Upper lobe of left lung (tissue), 4 donors: ENCODE measurements around the gene GSN.

Source experiments
- EP300 ChIP-seq, 4 donors: sonication (generic); formaldehyde crosslinking; IDR thresholded peaks; one replicate each; pipeline ENCODE4 v1.5.1; 2017; ENCODE audit warnings: antibody characterized with exemption in 4 of 4, control low read depth in 2 of 4
- POLR2A ChIP-seq, 4 donors: fragments of 450-650 bp; IDR thresholded peaks; one replicate each; pipeline ENCODE4 v1.5.1; 2016 to 2017; ENCODE audit warnings: antibody characterized with exemption in 4 of 4, mild to moderate bottlenecking in 2 of 4
- POLR2AphosphoS5 ChIP-seq, 2 donors: sonication (generic); formaldehyde crosslinking; IDR thresholded peaks; one replicate each; pipeline ENCODE4 v1.5.1; 2017; ENCODE audit warnings: antibody characterized with exemption in 2 of 2
- TF ChIP-seq, protein P1 (sequence below), 6 experiments: fragments of 450-650 bp in 4 of 6; fragments of 200-600 bp in 2 of 6; sonication (generic) in 2 of 6; IDR thresholded peaks; one replicate each; pipeline ENCODE4 v1.5.1; 2016 to 2019; ENCODE audit warnings: antibody characterized with exemption in 6 of 6

DNA sequence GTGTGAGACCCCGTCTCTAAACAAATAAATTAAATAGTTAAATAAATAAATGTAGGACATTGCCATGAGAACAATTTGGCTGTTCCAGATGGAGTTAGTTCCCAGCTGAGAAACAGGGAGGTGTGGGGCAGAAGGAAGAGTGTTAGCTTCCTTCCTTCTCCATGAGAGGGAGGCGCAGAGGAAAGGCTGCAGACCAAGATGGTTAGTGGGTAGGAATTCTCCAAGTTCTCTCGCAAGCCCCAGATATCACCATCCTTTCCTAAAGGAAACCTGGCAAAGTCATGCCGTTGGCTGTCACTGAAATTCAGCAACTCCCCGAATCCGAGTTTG, 33.2 kb upstream of the GSN start:
- TF ChIP-seq, protein P1, sequence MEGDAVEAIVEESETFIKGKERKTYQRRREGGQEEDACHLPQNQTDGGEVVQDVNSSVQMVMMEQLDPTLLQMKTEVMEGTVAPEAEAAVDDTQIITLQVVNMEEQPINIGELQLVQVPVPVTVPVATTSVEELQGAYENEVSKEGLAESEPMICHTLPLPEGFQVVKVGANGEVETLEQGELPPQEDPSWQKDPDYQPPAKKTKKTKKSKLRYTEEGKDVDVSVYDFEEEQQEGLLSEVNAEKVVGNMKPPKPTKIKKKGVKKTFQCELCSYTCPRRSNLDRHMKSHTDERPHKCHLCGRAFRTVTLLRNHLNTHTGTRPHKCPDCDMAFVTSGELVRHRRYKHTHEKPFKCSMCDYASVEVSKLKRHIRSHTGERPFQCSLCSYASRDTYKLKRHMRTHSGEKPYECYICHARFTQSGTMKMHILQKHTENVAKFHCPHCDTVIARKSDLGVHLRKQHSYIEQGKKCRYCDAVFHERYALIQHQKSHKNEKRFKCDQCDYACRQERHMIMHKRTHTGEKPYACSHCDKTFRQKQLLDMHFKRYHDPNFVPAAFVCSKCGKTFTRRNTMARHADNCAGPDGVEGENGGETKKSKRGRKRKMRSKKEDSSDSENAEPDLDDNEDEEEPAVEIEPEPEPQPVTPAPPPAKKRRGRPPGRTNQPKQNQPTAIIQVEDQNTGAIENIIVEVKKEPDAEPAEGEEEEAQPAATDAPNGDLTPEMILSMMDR (IDR thresholded peaks at IDR 0.05), result no peak
- TF ChIP-seq POLR2AphosphoS5 (IDR thresholded peaks at IDR 0.05) (no peak), POLR2A (IDR thresholded peaks at IDR 0.05) (no peak), EP300 (IDR thresholded peaks at IDR 0.05) (no peak)
